ENCODE data around the gene ANKDD1B.

The ANKDD1B gene

GRCh38 chr5:75716715-75717081 lies 105.4 kb downstream of the ANKDD1B start:
- Histone ChIP-seq H3K27ac (peak overlapping the region; percentile 14 to 95), H3K4me3 (peak overlapping the region; percentile 90)
- TF ChIP-seq, protein P1, sequence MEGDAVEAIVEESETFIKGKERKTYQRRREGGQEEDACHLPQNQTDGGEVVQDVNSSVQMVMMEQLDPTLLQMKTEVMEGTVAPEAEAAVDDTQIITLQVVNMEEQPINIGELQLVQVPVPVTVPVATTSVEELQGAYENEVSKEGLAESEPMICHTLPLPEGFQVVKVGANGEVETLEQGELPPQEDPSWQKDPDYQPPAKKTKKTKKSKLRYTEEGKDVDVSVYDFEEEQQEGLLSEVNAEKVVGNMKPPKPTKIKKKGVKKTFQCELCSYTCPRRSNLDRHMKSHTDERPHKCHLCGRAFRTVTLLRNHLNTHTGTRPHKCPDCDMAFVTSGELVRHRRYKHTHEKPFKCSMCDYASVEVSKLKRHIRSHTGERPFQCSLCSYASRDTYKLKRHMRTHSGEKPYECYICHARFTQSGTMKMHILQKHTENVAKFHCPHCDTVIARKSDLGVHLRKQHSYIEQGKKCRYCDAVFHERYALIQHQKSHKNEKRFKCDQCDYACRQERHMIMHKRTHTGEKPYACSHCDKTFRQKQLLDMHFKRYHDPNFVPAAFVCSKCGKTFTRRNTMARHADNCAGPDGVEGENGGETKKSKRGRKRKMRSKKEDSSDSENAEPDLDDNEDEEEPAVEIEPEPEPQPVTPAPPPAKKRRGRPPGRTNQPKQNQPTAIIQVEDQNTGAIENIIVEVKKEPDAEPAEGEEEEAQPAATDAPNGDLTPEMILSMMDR (IDR thresholded peaks at IDR 0.05), result no peak
- no peak for DNase-seq (ENCODE audit: low spot score)

- H3K4me3 ChIP-seq, result peak within 1 kb of the TSS; percentile 90
- DNase-seq (ENCODE audit: low spot score), result peak; percentile 98
- TF ChIP-seq, protein P1 (IDR thresholded peaks at IDR 0.05), result no peak
- peak within 1 kb of the TSS; percentile 14 to 95 for H3K27ac ChIP-seq
Observed at GRCh38 chr5:75717082-75717922, 106.0 kb downstream of the ANKDD1B start, which contains the start of gene POC5. Gene POC5 (minus strand): TSS chr5:75717437. CDS start chr5:75712937, 4,500 bp downstream.

DNA sequence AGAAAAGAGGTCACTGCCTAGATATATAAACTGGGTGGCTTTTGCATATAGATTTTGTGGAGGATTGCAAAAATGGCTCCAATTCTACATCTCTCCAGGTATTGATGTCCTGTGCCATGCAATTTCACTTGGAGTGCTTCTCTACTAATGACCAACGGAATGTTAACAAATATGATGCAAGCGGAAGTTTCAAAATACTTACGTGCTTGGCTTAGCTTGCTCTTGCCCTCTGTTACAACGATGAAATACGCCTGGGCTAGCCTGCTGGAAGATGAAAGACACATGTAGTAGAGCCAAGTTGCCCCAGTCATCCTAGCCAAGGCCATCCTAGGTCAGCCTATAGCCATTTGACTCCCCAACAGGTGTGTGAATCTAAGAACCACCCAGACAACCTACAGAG lies 109.6 kb downstream of the ANKDD1B start:
- H3K27ac ChIP-seq, result no peak overlapping the region
- TF ChIP-seq, protein P1 (IDR thresholded peaks at IDR 0.05), result no peak
- H3K4me3 ChIP-seq, result no peak overlapping the region
- no peak for DNase-seq (ENCODE audit: low spot score)

Data from coronary artery (tissue), 2 donors.